D341Med (cell line): Measurements from ENCODE around the gene TBC1D3B.
"Not testable (repeated sequence)": the region's sequence is repeated elsewhere in the genome, so short reads cannot be mapped to it uniquely, and the experiment has no call there.

Source experiments
- DNase-seq: peaks from one replicate; pipeline ENCODE4 v3.0.0; 2012; ENCODE audit warnings: low spot score

Gene TBC1D3B

DNA sequence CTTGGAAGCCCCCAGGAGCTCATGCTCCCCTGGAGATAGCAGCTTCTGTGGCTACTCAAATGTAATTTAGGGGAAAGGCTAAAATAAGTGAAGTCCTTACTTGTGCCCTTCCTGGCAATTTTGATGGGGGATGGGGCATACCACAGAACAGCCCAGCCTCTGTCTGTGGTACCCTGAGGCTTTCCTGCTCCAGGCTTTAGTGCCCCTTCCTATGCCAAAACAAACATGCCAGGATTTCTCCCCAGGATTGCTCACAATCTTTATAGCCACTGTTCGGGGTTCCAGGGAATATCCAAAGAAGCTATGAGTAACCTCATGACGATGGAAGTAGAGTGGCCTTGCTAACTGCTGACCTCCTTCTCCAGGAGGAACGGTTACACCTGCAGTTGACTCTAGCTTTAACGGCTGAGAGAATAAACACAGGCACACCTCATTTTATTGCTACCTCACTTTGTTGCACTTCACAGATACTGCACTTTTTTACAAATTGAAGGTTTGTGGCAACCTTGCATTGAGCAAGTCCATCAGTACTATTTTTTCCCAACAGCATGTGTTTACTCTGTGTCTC, 47.9 kb downstream of the TBC1D3B start:
- DNase-seq = no peak

DNA sequence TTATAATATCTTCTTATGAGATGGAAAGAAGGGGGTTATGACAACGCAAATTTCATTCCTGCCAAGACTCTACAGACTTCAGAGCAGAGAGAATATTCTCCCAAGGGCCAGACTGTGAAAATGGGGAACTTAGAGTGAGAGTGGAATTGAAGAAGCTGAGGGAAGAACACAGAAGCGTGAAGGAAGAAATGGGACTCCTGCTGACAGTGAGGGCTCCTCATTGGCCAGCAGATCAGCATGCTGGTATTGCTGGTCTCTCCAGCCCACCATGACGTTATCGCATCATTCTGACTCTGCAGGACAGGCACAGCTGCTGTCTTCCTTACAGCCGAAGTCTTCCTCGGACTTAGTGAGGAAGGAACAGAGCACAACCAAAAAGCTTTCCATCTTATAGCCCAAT, 48.5 kb downstream of the TBC1D3B start:
- no peak for DNase-seq

DNA sequence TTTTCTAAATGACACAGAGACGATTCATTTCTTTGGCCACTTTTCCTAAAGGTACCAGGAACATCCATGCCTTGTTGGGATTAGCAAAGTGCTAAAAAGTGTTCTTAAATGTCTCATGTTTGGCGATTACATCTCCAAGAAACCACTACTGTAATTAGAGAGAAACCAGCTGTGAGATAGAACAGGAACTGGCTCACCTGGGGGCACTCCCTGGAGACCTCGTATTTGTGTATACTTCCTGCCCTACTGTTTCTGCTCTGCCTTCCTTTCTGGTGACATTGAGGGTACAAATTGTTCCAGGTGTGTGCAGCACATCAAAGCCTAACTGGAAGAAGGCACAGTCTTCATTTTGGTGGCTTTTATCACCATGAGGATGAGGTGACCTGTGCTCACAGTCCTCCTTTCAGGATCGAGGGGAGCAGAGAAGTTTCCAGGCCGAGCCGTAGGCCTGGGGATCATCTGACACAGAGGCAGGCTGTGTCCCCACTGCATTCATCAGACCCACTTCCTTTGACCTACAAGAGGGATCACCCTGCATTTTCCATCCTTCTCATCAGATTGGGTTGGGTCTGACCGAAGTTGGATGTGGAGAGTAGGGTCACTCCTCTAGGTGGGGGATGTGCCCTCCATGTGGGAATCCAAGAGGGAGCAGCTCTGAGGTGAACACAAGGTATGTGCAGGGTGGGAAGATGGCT, 49.1 kb downstream of the TBC1D3B start:
- DNase-seq = no peak

DNA sequence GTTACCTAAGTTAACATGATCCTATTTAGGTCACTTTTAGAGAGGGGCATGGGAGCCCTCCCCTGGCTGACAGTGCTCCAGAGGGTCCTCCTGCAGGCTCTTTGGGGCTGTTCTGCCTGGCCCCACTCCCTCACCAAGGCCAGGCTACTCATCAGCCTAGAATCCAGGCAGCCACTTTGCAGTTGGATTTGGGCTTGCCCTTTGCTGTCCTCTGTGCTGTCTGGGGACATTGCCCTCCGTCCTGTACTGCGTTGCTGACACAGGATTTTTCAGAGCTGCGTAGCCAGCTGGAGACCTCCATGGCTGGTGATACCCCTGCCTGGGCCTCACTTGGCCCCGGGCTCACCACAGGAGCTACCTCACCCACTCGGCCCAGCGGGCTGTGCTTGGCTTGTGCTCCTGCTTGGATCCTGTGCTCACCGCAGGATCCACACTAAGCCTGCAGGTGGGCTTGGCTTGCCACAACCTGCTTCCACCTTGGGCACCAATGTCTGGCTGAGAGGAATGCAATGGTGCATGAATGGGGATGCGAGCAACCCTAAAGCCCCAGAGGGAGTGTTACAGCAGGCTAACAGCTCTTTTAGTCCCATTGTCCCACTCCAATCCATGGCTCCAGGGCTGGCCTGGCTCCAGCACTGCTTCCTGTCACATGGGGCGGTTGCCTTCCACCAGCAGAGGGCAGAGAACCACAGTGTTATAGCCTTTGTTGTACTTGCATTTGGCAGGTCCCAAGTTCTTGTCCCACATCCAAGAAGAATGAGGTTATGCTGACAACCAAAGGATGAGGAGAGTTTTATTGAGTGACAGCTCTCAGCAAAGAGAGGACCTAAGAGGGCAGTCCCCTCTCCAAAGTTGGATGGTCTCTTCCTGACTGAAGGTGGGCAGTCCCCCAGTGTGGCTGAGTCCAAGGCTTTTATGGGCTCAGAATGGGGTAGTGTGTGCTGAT, 51.3 kb downstream of the TBC1D3B start:
- DNase-seq = no peak

DNA sequence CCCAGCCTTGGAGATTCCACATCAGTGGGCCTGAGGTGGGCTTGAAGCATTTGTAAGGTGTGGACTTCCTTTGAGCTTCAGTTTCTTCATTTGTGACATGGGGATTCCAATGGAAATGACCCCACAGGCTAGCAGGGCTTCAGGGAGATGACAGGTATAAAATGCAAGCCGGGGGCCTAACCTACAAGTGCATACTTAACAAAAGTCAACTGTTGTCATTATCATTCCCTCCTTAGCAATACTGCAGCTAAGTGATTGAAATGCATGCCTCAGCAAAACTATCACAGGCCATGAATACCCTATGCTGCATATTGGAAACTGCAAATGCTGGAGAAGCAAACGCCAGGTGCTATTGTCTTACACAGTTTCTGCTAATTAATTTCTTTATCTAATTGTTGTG, 53.0 kb downstream of the TBC1D3B start:
- DNase-seq = no peak

DNA sequence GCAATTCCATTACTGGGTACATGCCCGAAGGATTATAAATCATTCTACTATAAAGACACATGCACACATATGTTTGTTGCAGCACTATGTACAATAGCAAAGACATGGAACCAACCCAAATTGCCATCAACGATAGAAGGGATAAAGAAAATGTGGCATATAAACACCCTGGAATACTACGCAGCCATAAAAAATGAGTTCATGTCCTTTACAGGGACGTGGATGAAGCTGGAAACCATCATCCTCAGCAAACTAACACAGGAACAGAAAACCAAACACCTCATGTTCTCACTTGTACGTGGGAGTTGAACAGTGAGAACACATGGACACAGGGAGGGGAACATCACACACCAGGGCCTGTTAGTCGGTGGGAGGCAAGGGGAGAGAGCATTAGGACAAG, 55.3 kb downstream of the TBC1D3B start:
- DNase-seq = not testable (repeated sequence)

DNA sequence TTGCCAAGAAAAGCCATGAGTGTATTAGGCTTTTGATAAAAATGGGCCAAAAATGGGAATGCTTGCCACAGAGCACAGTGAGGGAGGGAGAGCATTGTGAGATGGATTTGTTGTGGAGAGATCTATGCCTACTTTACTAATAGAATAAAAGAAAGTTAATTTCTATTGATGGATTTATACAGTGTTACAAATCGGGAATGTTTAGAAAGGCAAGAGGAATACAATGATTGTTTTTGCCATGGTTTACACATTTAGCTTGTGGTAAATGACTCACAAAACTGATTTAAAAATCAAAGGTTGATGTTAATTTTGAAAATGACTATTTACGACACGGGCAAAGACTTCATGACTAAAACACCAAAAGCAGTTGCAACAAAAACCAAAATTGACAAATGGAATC, 56.2 kb downstream of the TBC1D3B start:
- no peak for DNase-seq

DNA sequence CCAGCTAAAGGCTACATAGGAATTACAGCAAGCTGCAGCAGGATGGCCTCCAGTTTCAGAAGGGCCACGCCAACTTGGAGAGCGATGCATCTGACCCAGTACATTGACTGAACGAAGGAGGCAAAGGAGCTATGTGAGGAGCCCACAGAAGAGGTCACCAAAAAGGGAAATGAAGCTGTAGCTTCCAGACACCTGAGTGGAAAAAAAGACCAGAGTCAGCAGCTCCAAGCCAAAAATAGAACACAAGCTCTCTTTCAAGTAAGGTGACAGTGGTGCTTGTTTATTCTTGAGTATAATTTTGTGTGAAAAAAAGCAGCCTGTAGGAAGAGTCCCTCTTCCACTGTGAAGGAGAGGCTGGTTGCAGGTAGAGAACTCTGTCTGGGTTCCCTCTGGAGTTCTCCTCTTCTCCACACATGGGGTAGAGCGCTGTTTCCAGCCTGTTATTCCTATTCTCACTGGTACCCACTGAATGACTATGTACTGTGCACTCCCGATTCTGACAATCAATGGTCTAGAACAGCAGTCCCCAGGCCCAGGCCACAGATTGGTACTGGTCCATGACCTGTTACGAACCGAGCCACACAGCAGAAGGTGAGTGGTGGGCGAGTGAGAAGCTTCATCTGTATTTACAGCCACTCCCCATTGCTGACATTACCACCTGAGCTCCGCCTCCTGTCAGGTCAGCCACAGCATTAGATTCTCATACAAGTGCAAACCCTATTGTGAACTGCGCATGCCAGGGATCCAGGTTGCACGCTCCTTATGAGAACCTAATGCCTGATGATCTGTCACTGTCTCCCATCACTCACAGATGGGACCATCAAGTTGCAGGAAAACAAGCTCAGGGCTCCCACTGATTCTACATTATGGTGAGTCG, 57.7 kb downstream of the TBC1D3B start:
- DNase-seq = no peak

DNA sequence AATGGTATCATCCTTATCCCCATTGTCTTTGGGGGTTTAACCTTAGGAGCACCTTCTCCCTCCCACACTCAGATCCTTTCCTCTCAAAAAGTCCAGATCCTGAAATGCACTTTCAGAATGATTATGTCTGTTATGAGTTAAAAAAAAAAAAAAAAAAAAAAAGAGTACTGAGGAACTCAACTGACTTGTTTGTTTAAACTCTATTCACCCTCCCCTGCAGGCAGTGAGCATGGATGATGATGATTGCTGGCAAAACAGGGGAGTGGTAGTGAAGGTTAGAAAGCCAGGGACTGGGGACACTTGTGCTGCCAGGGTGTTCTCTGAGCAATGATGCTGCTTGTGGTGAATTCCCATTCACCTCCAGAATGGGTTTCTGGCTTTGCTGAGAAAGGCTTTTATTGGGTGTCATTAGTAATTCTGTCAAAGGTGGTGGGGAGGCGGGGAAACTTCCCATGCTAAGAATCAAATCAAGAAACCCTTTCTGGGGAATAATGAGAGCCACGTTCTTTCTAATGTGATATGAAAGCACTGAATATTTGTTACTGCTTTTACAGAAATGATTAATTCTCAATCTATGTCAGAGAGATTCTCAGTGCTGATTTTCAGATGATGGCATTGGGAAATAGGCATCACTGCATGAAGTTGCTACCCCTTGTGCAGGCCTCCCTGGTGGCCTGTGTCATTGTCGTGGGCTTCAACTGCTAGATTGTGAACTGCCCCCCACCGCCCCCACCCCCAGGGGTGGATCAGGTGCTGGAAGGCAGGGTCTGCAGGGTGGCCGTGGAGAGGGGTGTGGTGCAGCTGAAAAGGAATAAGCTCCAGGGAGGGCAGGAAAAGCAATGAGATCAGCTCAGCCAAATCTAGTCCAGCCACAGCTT, 58.7 kb downstream of the TBC1D3B start:
- no peak for DNase-seq
